NCI-H1694 treated with DMSO at 0.1 percent for 48 hours (cell line): ENCODE measurements around the gene MASP1.
"Not testable (repeated sequence)": the region's sequence is repeated elsewhere in the genome, so short reads cannot be mapped to it uniquely, and the experiment has no call there.

ENCODE experiments used
- DNase-seq: peaks from one replicate; lab custom pipeline; 2025; lab: John Stamatoyannopoulos, UW

Gene MASP1

DNA sequence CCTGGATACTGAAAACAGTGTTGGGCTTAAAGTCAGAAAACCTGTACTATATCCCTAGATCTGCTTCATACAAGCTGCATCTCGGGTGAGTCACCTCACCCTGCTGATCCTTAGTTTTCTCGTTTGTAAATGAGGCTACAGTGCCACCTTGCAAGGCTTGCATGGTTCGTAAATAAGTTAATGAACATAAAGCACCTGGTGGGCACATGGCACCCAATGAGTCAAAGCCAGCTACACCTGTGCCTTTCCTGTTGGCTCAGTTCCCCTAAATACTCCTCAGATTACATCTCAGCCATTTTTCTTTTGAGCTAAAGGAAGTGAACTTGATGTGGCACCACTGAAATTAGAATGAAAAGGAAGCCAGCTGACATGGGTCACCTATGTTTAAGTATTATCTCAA, 67.7 kb downstream of the MASP1 start:
- DNase-seq, result no peak

DNA sequence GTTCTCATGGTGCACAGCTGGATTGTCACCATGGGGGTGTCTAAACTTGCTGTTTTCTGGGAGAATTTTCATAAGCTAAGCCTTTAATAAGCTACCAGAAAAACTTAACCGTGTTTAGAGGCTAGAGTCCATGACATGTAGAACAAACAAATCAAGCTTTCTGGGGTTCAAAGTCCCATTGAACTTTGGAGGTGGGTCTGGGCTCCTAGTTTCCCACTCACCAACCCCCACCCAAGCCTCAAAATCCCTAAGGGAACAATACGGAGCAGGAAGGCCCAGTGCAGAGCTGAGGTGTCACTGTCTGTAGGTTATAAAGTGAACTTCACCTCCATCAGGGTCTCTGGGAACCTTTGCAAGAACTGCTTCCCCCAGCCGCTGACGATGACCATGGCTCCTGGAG, 68.7 kb downstream of the MASP1 start:
- DNase-seq, result no peak

GRCh38 chr3:187215460-187215859, 76.1 kb downstream of the MASP1 start:
- DNase-seq, result no peak

GRCh38 chr3:187213616-187214015, 77.9 kb downstream of the MASP1 start:
- no peak for DNase-seq

DNA sequence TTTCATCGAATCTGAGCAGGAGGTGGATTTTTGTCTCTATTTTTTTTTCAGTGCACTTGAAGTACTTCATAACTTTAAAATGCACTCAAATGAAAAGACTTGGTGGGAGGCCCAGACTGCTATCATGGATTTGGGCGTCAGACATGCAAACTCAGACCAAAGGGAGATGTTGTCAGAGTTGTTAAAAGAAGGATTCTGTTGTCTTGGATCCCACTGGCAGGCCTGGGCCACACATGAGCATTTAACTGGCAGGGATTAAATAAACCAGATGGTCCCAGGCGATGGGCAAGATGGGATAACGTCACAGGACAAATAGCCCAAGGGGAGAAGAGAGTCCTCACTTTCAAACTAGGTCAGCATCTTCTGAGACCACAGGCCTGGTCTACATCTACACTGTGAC, 78.8 kb downstream of the MASP1 start:
- no peak for DNase-seq

DNA sequence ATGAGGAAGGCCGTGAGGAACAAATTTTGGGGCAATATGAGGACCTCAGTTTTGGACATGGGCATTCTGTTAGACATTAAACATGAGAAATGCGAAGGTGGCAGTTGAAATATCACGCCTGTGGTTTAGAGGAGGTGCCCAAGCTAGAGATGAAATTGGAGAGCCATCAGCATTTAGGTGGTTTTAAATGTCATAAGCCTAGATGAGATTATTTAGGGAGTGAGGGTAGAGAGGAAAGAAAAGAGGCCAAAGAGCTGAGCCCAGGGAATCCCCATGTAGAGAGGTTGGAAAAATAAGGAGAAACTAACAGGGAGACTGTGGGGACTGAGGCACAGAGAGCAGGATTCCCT, 79.4 kb downstream of the MASP1 start:
- DNase-seq, result no peak

DNA sequence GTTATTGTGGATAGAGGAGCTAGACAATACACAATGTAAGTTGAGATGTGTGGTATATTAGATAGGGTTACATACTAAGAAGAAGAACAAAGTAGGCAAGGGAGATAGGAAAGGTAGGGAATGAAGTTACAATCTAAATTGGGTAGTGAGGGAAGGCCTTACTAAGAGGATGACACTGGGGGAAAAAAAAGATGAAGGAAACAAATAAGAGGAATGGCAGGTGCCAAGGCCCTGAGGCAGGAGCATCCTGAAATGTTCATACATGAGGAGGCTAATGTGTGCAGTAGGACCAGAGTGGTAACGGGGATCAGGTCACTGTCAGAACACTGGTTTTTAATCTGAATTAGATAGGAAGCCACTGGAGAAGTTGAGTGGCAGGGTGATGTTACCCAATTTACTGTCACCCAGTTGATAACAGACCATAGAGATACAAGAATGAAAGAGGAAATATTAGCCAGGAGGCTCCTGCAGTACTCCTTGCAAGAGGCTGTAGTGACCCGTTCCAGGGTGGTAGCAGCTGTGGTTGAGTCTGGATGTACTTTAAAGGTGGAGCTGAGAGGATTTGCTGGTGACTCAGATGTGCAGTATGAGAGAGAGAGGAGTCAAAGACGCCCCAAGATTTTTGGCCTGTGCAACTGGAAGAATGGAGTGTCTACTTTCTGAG, 79.9 kb downstream of the MASP1 start:
- no peak for DNase-seq

GRCh38 chr3:187210545-187211327, 80.8 kb downstream of the MASP1 start:
- no peak for DNase-seq

GRCh38 chr3:187210091-187210490, 81.4 kb downstream of the MASP1 start:
- no peak for DNase-seq

- DNase-seq, result no peak
These were observed 82.0 kb downstream of the MASP1 start for GRCh38 chr3:187209491-187209890.

DNA sequence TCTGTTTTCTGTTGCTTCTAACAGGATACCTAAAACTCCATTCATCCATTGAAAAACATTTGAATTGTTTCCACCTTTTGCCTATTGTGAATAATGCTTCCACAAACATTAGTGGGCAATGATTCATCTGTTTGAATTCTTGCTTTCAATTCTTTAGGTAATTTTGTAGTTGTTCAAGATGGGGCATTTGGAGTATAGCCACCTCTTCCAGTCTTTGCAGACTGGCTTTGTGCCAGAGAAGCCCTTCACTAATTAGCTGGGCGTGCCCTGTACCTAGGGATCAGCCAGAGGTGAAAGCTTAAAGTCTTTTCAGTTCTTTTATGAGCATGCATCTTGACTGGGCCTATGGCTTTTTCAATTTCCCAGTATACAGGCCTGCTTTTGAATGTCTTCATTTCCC, 83.4 kb downstream of the MASP1 start:
- no peak for DNase-seq

- no peak for DNase-seq
These were observed 83.9 kb downstream of the MASP1 start for GRCh38 chr3:187207624-187208023.

GRCh38 chr3:187207062-187207461, 84.5 kb downstream of the MASP1 start:
- DNase-seq, result no peak

- no peak for DNase-seq
These were observed 85.9 kb downstream of the MASP1 start for GRCh38 chr3:187205683-187206082.

- DNase-seq, result not testable (repeated sequence)
These were observed 92.0 kb downstream of the MASP1 start for GRCh38 chr3:187199463-187200050.

DNA sequence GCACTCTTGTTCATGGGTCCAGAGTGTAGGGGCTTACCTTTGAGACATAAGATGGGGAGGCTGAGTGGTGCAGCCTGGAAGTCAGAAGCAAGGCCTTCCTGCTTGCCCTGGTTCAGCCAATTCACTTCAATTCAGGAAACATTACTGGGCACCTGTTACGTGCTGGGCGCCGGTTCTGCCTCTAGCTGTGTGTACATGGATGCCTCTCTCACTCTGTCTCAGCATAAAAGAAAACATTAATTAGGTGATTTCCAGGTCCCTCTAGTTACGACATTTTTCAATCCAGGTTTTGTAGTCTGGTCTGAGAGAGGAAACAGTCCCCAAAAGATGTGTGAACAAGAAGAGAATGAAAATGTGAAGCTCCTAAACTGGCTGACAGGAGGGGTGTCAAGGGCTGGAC, 93.0 kb downstream of the MASP1 start:
- no peak for DNase-seq

DNA sequence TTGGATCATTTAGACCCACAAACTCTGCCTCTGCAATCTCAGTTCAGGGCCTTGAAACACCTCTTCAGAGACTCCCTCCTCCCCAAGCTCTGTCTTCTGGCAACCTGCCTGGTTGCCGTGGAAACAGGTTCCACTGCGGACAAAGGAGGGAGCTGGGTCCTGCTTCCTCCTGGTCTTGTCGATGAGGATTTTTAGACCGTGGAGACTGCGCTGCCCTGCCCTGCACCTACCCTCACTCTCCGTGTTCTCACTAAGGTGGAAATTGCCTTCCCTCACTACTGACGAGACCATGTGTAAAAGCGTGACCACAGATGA, 94.2 kb downstream of the MASP1 start, which contains the start of gene RTP1:
Gene RTP1, plus strand, starts transcription at position 152 of the 315 bp plus-strand sequence. Its CDS starts 30 bp downstream, at position 182.
- no peak for DNase-seq

GRCh38 chr3:187196573-187197334, 94.8 kb downstream of the MASP1 start:
- DNase-seq, result no peak

DNA sequence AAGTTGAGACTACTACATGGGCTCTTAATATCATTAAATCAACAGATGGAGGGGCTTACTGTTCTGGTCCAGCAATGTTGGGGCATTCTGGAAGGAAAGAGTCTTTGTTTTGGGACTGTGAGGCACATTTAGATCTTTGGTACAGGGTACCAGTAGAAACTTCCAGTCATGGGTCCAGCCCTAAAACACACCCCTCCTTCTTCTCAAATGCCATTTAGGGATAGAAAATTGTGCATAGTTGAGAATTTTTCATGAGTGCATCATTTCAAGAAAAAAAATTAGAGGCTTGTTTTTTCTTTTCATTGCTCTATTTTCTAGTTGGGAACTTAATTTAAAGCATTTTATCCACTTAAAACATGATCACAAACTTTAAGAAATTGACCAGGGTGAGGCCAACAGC, 98.4 kb downstream of the MASP1 start:
- no peak for DNase-seq

DNA sequence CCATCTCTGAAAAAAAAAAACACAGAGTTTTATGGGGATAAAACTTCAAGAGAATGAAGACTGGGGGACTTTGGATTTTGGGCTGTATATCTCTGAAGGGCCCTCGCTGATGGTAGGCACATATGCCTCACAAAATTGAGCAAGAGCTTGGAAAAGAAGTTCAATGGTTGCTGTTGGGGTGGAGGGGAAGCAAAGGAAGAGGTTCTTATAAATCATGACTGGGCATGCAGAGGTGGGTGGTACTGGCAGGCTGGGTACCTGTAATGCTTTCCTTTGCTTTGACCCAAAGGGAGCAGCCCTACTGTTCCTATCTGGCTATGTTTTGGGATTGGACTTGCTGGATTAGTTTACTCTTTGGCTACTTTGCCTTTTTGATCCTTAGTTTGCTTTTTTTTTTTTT, 100.3 kb downstream of the MASP1 start:
- DNase-seq, result no peak

DNA sequence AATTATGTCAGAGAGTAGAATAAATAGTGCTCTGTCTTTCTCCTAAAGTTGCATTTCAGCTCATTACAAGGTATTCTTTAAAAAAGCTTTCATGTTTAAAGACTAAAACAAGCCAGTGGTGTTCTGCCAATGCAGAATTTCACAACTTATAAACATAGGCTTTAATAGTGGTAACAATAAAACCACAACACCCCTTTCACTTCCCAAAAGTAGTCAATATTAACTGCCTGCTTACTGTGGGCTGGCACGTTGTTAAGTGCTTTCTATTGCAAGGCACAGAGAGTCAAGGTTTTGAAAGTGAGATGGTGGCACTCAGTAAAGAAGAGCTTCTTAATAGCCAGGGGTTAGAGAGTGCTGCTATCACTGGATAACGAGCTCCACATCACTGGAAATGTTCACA, 102.6 kb downstream of the MASP1 start:
- no peak for DNase-seq

GRCh38 chr3:187186801-187187421, 104.6 kb downstream of the MASP1 start:
- DNase-seq, result no peak
